Panc1 (cell line): ENCODE results near the gene ATF2. TPM values are rescaled to one million over a fixed set of nuclear protein-coding genes. Genes with fewer than 3 reads are reported as not detected.
A peak's percentile ranks its signal among the peaks of the same experiment; 100 is the strongest.

Experiments
- ATAC-seq: fragments of 200-7000 bp; cut with Tn5 transposase; 2 replicates; pipeline ENCODE4 v1.9.1; 2020; ENCODE audit warnings: mild to moderate bottlenecking, moderate library complexity
- Bru-seq: library from RNA; stranded (reverse); fragments of 400-500 nt; gene quantifications from one replicate; lab custom pipeline; 2021; lab: Mats Ljungman, UMichigan
- BruChase-seq, 2 experiments: library from RNA; stranded (reverse); fragments of 400-500 nt; gene quantifications; one replicate each; lab custom pipeline; 2021; lab: Mats Ljungman, UMichigan
- BruUV-seq: library from RNA; stranded (reverse); fragments of 400-500 nt; replicated peaks from 2 replicates; lab custom pipeline; 2021; lab: Mats Ljungman, UMichigan
- CTCF ChIA-PET: fragments of 300-600 bp; sonication (Branson Sonifier 250); formaldehyde crosslinking; loops from one replicate; lab custom pipeline; 2022; ENCODE audit warnings: antibody characterized with exemption; lab: Charles Lee
- POLR2A ChIA-PET: fragments of 300-600 bp; sonication (Branson Sonifier 250); formaldehyde crosslinking; loops from one replicate; lab custom pipeline; 2022; ENCODE audit warnings: antibody characterized with exemption; lab: Charles Lee
- DNase-seq: peaks from one replicate; pipeline ENCODE4 v3.0.0-alpha.2; 2010; ENCODE audit warnings: low read depth, low spot score
- H3K27ac ChIP-seq: 2 replicates; pipeline ENCODE4 v1.5.1; 2011; ENCODE audit warnings: mild to moderate bottlenecking, low read length, inconsistent platforms
- H3K27me3 ChIP-seq: fragments of 200-500 bp; sonication (Bioruptor generic); 2 replicates; pipeline ENCODE4 v1.6.0; 2014; ENCODE audit warnings: low read length, inconsistent platforms; ENCODE audit not compliant: control insufficient read depth, insufficient read depth
- H3K36me3 ChIP-seq: fragments of 200-500 bp; sonication (Bioruptor generic); 2 replicates; pipeline ENCODE4 v1.5.1; 2014; ENCODE audit warnings: inconsistent platforms, mild to moderate bottlenecking, low read length, moderate library complexity; ENCODE audit not compliant: control insufficient read depth, insufficient read depth
- H3K4me1 ChIP-seq: 2 replicates; pipeline ENCODE4 v1.5.1; 2011; ENCODE audit warnings: inconsistent platforms, mild to moderate bottlenecking, low read length, moderate library complexity; ENCODE audit not compliant: control insufficient read depth, insufficient read depth
- H3K4me3 ChIP-seq, 2 experiments: 2 replicates each; pipeline ENCODE4 v1.5.1; 2011 to 2012; ENCODE audit warnings: low read depth in 2 of 2, low read length in 2 of 2, mild to moderate bottlenecking in 2 of 2, inconsistent platforms in 1 of 2, moderate library complexity in 1 of 2
- H3K9me3 ChIP-seq: fragments of 200-500 bp; sonication (Bioruptor generic); 2 replicates; pipeline ENCODE4 v1.5.1; 2014; ENCODE audit warnings: low read depth, mild to moderate bottlenecking, inconsistent platforms, low read length, moderate library complexity; ENCODE audit not compliant: control insufficient read depth, insufficient read depth
- CTCF ChIP-seq: fragments of 450-650 bp; IDR thresholded peaks from 2 replicates; pipeline ENCODE4 v1.5.1; 2017; ENCODE audit warnings: mild to moderate bottlenecking
- POLR2AphosphoS5 ChIP-seq: IDR thresholded peaks from 2 replicates; pipeline ENCODE4 v1.6.1; 2012; ENCODE audit warnings: mild to moderate bottlenecking, low read depth, low read length, moderate library complexity
- REST ChIP-seq, 2 experiments: IDR thresholded peaks; 2 replicates each; pipeline ENCODE4 v1.6.1; 2011 to 2012; ENCODE audit warnings: low read depth in 2 of 2, control low read depth in 1 of 2, low read length in 1 of 2, mild to moderate bottlenecking in 1 of 2, moderate library complexity in 1 of 2; ENCODE audit not compliant: insufficient read depth in 1 of 2
- SIN3A ChIP-seq: IDR thresholded peaks from 2 replicates; pipeline ENCODE4 v1.6.1; 2012; ENCODE audit warnings: low read depth, mild to moderate bottlenecking, low read length, moderate library complexity, borderline replicate concordance; ENCODE audit not compliant: insufficient read depth
- TCF7L2 ChIP-seq: IDR thresholded peaks from 2 replicates; pipeline ENCODE4 v1.6.1; 2011; ENCODE audit warnings: mild to moderate bottlenecking, low read depth, low read length, inconsistent platforms
- in situ Hi-C: cut with HindIII; loops from 2 replicates; pipeline ENCODE4 v1.10.0; 2016; ENCODE audit warnings: low sequenced_read_pairs, low pct_unique_long_range_greater_than_20kb
- intact Hi-C: fragments of 100-400 bp; cut with micrococcal nuclease; formaldehyde crosslinking; loops from one replicate; pipeline ENCODE4 v1.10.0; 2022; ENCODE audit not compliant: unreplicated experiment
- long read RNA-seq: library from polyadenylated mRNA; unstranded; transcript quantifications from one replicate; pipeline ENCODE4 v2.0.0, GENCODE V29; 2021; ENCODE audit not compliant: unreplicated experiment
- polyA plus RNA-seq: library from polyadenylated mRNA; unstranded; fragments of >200 nt; gene quantifications from one replicate; pipeline ENCODE4 v1.2.1, GENCODE V29; 2012; ENCODE audit warnings: missing spikeins; ENCODE audit not compliant: insufficient read length
- total RNA-seq: library from RNA; stranded (reverse); gene quantifications from one replicate; pipeline ENCODE4 v1.2.1, GENCODE V29; 2021; ENCODE audit not compliant: unreplicated experiment

ATF2 gene
- total RNA-seq, result 61.8 TPM
- polyA plus RNA-seq, result 21.8 TPM
- percentile 96 among the genes with signal in this experiment for Bru-seq, nascent RNA
- percentile 89 among the genes with signal in this experiment for BruChase-seq, experiment 1, labeled RNA remaining after a 2-hour chase
- BruChase-seq, experiment 2, labeled RNA remaining after a 6-hour chase, result percentile 84 among the genes with signal in this experiment
- long read RNA-seq, full-length matches to known transcripts, result 45 of 65 reads
- long read RNA-seq, partial matches to known transcripts, result 7 of 65 reads
- long read RNA-seq, other reads (novel, unspliced or antisense), result 13 of 65 reads

- in situ Hi-C loops (no loop called here), intact Hi-C loops (no loop called here)
- CTCF ChIA-PET, result interaction anchor here (0.7 kb wide), 2 partner anchors 10 to 118 kb away, joined by 3 to 4 read pairs; no protein-coding TSS in a partner anchor
- Histone ChIP-seq H3K4me1 (peaks cover 11% of the 10 kb centered on the region), H3K27ac (peak within 1 kb of the TSS; percentile 97), H3K27me3 (no peaks in the 10 kb centered on the region), H3K9me3 (no peaks in the 10 kb centered on the region), H3K4me3 (peak within 1 kb of the TSS; percentile 79 to 99), H3K36me3 (peaks cover 7% of the 10 kb centered on the region)
- DNase-seq (peak; percentile 97), ATAC-seq (peak; percentile 96)
- TF ChIP-seq TCF7L2, result peak; percentile 94
- no peak for TF ChIP-seq CTCF
- TF ChIP-seq REST (IDR thresholded peaks at IDR 0.05; ENCODE audit: insufficient read depth in 1 of 2, low read depth in 2 of 2, low read length in 1 of 2), result no peak
- TF ChIP-seq POLR2AphosphoS5, result peak; percentile 66; the same call in 1 of the 2 replicates
- TF ChIP-seq SIN3A, result peak; percentile 88; the same call in 1 of the 2 replicates
- BruUV-seq, result TSS peak; percentile 82
- POLR2A ChIA-PET, result interaction anchor here (0.6 to 1.1 kb wide), 3 partner anchors 10 to 396 kb away, joined by 3 to 5 read pairs (median 3); no protein-coding TSS in a partner anchor
Measured at GRCh38 chr2:175167792-175168563, at the start of gene ATF2. Gene ATF2 (minus strand): TSS chr2:175168203. CDS start chr2:175136443, 31,760 bp downstream.

GRCh38 chr2:175207741-175208438 is 39.9 kb upstream of the ATF2 start:
- no peak overlapping the region for H3K27ac ChIP-seq
- no peak overlapping the region for H3K4me3 ChIP-seq
- intact Hi-C loops, result no loop called here
- TF ChIP-seq CTCF (no peak), TCF7L2 (no peak), POLR2AphosphoS5 (no peak)
- no peaks in the 10 kb centered on the region for H3K9me3 ChIP-seq
- ATAC-seq (no peak), DNase-seq (no peak)
- ChIA-PET CTCF (interaction anchor here (0.5 to 0.7 kb wide), 2 partner anchors 34 to 88 kb away, joined by 3 to 8 read pairs; no protein-coding TSS in a partner anchor), POLR2A (no interaction called here)
- in situ Hi-C loops, result no loop called here
- BruUV-seq, result no TSS peak
- no peaks in the 10 kb centered on the region for H3K4me1 ChIP-seq
- H3K27me3 ChIP-seq, result no peaks in the 10 kb centered on the region; the same call in none of the 2 replicates
- no peaks in the 10 kb centered on the region for H3K36me3 ChIP-seq
